ENCODE data around the gene TDRD9.
"Not testable (repeated sequence)": the region's sequence is repeated elsewhere in the genome, so short reads cannot be mapped to it uniquely, and the experiment has no call there.

The TDRD9 gene, protein sequence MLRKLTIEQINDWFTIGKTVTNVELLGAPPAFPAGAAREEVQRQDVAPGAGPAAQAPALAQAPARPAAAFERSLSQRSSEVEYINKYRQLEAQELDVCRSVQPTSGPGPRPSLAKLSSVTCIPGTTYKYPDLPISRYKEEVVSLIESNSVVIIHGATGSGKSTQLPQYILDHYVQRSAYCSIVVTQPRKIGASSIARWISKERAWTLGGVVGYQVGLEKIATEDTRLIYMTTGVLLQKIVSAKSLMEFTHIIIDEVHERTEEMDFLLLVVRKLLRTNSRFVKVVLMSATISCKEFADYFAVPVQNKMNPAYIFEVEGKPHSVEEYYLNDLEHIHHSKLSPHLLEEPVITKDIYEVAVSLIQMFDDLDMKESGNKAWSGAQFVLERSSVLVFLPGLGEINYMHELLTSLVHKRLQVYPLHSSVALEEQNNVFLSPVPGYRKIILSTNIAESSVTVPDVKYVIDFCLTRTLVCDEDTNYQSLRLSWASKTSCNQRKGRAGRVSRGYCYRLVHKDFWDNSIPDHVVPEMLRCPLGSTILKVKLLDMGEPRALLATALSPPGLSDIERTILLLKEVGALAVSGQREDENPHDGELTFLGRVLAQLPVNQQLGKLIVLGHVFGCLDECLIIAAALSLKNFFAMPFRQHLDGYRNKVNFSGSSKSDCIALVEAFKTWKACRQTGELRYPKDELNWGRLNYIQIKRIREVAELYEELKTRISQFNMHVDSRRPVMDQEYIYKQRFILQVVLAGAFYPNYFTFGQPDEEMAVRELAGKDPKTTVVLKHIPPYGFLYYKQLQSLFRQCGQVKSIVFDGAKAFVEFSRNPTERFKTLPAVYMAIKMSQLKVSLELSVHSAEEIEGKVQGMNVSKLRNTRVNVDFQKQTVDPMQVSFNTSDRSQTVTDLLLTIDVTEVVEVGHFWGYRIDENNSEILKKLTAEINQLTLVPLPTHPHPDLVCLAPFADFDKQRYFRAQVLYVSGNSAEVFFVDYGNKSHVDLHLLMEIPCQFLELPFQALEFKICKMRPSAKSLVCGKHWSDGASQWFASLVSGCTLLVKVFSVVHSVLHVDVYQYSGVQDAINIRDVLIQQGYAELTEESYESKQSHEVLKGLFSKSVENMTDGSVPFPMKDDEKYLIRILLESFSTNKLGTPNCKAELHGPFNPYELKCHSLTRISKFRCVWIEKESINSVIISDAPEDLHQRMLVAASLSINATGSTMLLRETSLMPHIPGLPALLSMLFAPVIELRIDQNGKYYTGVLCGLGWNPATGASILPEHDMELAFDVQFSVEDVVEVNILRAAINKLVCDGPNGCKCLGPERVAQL (N-terminal part only)

DNA sequence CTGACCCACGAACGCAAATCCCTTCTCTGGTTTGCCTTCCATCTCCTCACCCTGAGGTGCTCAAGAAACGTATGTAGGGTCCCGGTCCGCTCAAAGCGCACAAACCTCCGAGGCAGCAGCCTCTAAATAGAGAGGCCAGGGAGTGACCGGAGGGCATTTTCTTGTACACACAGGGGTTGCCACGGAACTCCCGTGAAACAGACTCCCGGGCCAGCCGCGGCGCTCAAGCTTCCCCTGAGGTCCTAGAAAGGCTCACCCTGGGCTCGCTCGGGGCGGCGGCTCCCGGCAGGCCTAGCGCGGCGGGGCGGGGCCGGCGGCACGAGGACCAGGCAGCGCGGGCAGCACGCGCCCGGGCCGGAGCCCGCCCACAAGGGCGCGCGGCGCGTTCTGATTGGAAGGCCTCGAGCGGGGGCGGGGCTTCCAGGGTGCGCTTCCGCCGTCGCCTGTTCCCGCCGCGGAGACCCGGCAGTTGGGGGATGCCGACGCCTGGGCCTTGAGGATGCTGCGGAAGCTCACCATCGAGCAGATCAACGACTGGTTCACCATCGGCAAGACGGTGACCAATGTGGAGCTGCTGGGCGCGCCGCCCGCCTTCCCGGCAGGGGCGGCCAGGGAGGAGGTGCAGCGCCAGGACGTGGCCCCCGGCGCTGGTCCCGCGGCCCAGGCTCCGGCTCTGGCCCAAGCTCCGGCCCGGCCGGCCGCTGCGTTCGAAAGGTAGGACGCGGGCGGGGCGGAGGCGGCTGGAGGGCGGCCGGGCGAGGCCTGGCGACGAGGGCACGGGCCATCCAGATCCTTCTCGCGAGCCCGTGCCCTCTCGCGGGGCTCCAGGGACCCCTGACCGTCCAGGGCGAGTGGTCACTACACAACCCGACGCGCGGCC lies at the start of gene TDRD9:
TDRD9 (plus strand) TSS at position 446 of the 880 bp plus-strand sequence; CDS start at position 500, 54 bp downstream.
- no peak for DNase-seq

DNA sequence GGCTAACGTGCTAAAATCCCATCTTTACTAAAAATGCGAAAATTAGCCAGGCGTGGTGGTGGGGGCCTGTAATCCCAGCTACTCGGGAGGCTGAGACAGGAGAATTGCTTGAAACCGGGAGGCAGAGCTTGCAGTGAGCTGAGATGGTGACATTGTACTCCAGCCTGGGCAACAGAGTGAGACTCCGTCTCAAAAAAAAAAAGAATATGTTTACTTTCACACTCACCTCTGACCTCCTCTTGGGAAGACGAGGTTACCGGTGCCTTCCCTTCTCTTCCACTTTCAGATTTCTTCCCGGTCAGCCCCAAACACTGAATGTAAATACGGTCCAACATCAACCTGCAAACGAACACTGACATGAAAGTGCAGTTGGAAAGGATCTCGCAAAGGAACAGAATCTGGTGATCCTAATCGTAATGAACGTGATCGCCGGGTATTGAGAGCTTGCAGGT lies 49.1 kb upstream of the TDRD9 start:
- no peak for DNase-seq

DNA sequence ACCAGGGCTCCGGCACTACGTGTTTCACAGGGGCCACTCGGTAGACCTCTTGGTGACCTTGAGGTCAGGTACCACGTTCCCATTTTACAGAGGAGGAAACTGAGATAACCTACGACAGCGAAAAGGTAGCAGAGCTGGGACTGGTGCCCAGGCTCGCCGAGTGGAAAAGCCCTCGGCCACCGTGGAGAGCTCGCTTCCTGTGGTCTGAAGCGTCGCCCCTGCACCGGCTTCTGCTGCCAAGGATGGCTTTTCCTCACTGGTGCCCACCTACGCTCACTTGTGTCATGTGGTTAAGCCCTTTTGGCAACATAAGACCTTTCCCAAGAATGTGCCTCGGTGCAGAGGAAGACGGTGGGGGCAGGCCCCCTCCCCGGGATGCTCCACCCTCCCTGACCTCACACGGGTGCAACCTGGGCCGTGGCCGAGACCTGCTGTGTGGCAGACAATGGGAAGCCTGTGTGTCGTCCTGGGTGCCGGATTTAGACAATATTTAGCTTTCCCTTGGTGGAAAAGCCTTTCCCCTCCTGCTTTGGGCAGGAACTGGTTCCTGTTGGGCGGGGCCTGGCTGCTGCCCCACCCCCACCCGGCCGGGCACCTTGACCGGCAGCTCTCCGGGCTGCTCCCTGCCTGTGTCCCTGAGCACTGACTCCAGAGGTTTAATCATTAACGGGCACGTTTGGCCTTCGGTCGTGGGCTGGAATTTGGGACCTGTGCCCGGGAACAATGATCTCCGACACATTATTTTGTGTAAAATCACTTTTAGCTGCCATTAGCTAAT lies 48.5 kb upstream of the TDRD9 start:
- no peak for DNase-seq

DNA sequence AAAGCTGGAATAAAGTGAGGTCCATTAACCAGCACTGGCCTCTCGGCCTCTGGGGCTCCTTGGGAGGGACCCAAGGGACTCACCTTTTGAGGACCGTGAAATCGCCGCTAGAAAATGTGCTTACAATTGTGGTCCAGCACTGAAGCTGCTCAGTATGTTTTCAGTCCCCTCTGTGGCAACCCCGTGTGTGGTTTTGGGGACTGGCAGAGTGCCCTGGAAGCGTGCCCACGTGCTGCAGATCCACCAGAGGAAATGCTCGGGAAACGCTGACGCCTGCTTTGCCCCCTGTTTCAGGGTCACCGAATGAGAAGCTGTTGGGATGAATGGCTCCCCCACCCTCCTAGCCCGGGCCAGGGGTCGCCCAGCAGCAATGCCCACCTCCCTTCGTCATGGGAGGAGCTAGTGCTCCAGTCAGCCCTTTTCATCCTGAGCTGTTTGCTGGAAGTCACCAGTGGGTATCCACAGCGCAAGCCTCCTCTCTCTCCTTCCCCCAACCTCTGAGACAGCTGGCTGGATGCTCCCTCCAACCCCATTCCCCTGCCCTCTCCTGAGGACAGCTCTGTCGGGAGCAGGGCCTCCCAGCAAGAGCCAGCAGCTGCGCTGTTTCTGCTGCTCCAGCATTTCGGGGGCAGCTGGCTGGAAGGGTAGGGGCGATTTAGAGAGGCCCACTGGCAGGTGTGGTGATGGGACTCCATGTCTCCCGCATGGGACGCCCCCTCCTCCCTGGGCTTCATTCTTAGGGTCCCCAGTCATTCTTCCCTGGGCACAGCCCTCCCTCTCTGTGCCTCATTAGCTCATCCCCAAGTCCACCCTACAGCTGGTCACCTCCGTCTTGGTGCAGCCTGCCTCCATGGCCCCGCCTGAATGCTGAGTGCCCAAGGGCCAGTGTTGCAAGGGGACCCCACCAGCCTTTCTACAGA lies 47.6 kb upstream of the TDRD9 start:
- DNase-seq, result no peak

DNA sequence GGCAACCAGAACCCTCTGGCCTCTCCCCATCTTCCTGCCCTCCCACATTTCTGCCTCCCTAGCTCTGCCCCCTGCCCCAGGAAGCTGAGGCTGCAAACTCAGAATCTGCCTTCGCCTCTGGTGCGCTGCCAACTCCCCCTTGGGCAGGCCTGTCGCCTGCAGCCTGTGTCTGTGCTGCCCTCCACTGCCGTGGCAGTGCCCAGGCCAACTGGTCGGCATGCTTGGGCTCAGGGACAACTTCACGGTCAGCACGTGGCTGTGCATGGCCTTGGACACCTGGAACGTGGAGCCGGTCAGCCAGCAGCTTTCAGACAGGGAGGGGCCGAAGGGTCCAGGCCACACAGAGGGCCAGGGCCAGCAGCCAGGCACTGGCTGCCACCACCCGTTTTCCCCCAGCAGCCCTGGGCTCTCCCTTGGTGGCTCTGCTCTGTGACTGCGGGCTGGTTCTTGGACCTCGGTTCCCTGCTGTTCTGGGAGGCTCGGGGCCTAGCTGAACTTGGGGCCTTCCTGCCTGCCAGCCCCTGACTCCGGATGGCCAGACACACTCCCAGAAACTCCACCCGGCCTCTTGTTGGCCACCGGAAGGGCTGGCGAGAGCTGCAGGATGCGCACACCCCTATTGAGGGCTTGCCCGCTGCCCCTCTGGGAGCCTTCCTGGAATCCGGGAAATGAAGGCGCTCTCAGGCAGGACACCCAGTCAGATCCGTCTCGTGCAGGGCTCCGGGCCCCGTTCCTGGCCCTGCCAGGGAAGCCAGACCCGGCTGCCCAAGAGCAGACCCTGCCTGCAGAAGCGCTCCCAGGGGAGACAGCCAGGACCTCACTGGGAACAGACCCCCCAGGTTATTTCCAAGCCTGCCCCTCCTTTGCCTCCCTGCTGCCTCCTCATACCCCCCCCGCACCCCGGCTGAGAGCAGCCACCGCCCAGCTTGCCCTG lies 46.7 kb upstream of the TDRD9 start:
- no peak for DNase-seq

DNA sequence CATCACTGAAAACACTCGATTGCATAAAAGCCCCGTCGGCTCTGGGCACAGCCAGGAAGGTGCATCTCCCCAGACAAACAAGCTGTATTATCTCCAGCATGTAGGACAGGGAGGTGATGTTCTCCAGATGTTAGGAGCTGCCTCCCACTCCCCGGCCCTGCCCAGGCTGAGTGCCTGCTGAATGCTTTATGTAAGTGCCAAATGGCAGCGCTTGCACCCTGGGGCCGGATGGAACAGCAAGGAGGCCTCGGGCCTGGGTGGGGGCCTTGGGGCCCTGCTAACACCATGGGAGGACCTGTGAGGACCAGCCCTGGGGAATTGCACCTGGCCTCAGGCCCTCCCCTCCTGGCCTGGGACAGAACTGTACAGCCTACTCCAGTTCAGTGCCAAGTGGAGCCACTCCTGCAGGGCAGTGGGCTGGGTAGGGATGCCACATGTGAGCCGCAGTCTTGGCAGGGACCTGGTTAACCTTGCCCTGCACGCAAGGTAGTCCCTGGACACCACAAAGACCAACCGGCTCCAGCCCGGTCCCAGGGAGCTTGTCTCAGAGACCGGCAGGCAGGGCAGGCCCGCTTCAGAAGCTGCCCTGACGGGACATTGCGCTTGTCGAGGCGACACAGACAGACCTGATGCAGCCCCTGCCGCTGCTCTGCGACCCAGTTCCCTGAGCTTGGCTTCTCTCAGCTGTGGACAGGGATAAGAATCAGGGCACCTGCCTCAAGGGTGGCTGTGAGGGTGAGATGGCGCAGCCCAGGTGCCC lies 45.6 kb upstream of the TDRD9 start:
- no peak for DNase-seq

DNA sequence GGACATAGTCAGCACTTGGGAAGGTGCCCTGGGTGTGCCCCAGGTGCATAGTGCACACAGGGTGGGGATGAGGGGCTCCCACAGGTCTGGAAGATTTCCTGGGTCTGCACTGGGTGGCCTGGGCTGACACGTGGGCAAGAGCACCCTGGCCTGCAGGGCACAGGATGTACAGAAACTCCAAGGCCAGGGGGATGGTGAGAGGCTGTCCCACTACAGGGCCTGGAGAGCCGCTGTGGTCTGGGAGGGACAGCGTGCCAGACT lies 45.1 kb upstream of the TDRD9 start:
- DNase-seq, result no peak

DNA sequence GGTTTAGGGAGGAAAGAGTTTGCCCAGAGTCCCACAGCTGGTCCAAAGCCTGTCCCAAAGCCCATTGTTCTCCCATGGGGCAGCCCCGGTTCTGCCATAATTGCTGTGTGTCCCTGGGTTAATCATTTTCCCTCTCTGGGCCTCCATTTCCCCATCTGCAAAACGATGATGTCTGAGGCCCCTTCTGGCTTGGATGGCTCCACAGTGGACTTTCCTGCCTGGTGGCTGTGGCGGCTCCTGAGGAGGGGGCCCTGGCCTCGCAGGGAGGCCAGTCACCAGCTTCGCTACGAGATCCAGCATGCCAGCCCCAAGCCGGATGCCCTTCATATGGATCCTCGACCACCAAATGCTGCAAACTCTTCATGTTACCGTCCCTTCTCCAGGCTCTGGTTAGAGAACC lies 43.4 kb upstream of the TDRD9 start:
- no peak for DNase-seq

DNA sequence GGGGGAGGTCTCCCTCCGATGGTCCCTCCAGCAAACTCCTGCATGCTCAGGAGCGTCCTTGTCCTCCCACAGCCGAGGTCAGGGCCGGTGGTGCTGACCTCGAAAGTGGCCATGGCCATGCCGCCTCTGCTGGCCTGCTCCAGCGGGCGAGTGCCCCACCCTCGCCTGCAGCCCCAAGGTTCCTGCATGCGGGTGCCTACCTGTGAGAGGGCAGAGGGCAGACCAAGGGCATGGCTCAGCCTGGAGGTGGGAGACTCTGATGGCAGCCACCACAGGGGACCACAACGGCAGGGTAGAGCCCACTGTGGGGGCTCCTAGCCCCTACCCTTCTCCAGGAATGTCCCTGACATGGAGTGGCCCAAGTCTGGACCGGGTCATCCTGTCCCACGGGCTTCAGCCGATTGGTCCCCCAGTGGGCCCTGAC lies 42.7 kb upstream of the TDRD9 start:
- DNase-seq, result no peak

DNA sequence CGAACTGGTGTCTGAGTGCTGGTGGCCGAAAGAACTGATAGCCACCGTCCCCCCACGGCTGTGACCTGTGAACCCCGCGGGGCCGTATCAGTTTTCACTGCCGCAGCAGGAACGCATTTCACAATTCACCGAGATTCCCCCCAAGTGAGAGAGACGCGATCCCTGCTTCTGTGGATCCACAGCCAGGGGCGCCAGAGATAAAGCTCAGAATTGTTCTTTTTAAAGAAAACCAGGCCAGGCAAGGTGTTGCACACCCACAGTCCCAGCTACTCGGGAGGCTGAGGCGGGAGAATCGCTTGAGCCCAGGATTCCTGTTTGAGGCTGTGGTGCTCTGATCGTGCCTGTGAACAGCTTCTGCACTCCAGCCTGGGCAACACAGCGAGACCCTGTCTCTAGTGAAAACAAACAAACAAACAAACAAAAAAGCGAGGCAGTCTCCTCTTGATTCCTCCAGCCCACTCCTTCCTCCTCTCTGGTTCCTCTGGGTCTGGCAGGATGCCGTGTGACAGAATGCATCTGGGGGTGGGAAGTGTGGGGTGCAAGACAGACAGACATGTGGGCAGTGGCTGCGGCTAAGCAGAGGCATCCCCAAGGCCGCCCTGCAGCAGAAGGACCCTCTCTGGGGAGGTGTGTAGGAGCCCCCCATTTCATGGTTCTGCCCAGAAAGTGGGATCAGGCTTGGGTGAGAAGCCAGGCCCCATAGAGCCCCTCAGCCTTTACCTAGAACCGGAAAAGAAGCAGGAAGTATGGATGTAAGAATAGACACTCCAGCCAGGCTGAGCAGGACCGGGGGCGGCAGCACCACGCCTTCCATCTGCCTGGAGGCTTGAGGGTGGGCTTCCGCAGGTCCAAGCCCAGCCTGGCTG lies 41.7 kb upstream of the TDRD9 start:
- no peak for DNase-seq

DNA sequence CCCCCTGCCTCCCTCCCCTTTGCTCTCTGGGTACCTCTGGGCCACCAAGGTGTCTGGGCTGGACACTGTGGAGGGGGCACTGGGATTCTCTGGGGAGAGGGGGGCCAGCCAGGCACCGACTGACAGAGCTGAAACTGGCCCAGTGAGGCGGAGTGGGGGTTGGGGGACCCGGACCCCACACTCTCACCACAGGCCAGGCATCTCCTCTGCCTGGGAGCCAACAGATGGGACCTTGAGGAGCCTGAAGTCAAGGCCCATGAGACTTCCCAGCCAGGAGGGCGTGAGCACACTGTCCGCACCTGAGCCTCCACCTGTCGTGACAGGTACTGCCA lies 41.1 kb upstream of the TDRD9 start:
- DNase-seq, result no peak

DNA sequence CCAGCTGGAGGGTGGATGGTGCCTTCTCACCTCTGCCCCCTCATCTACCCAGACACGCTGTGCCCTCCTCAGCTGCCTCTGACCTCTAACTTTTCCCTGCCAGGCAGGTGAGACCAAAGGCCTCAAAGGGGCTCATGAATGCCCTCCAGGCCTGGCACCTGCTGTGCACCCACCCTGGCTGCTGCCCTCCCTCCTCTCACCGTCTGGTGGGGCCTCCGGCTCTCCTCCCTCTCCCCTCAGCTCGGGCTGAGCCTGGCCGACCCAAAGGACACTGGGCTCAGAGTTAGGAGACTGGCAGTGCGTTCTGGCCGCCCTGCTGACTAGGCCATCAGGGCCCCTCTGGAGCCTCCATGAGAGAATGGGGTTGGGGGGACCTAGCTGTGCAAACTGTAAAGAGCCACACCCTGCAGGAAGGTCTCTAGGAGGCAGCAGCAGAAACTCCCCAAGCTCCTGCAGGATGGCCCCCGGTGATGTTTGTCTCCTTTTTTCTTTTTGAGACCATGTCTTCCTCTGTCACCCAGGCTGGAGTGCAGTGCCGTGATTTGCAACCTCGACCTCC lies 40.6 kb upstream of the TDRD9 start:
- no peak for DNase-seq

DNA sequence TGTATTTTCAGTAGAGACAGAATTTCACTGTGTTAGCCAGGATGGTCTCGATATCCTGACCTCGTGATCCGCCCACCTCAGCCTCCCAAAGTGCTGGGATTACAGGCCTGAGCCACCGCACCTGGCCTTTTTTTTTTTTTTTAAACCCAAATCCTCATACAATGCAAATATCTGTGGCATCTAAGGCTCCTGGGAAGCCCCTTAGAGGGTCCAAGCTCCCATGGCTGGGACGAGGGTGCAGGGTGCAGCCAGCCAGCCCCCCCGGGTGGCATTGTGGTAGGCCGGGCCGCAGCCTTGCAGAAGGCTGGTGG lies 39.3 kb upstream of the TDRD9 start:
- not testable (repeated sequence) for DNase-seq

DNA sequence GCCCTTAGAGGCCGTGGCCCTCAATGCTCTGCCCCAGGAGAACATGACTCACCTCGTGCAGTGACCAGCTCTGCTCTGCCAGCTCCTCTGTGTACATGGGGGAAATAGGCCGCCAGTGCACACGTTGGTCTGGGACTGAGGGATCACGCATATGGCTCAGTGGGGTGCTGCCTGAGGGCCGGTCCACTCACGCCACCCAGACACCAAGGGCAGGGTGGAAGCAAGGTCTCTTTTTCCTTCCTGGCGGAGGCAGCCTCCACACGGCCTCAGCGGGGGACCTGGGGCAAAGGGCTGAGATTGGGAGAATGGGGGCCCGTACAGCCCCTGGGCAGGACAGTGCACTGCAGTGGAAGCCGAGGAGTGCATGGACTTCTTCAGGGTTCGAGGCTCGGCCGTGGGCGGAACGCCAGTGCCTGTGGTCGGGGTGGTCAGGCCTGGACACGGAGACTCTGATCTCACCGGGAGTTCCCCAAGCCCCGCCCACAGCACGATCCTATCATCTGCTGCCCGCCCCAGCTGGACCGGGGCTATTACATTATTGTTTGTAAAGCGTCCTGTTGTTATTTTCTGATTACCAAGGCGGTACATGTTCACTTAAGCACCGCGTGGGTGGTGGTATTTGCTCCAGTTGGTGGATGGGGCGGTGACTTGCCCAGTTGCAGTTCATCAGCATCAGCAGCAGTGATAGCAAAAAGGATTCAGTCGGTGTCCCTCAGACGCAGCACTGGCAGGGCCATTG lies 38.8 kb upstream of the TDRD9 start:
- DNase-seq, result no peak

DNA sequence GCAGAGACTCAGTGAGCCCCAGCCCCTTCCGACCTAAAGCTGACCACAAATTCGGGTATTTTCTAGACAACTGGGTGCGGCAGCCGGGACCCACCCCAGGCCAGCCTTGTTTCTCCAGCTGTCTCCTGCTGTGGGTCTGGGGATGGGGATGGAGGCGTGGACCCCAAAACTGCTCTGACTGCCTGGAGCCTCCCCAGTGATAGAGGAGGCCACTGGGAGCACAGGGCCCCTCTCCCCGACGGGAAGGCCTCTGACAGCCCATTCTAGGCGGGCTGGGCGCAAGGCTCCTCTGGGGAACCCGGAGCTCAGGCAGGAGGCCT lies 38.2 kb upstream of the TDRD9 start:
- no peak for DNase-seq

DNA sequence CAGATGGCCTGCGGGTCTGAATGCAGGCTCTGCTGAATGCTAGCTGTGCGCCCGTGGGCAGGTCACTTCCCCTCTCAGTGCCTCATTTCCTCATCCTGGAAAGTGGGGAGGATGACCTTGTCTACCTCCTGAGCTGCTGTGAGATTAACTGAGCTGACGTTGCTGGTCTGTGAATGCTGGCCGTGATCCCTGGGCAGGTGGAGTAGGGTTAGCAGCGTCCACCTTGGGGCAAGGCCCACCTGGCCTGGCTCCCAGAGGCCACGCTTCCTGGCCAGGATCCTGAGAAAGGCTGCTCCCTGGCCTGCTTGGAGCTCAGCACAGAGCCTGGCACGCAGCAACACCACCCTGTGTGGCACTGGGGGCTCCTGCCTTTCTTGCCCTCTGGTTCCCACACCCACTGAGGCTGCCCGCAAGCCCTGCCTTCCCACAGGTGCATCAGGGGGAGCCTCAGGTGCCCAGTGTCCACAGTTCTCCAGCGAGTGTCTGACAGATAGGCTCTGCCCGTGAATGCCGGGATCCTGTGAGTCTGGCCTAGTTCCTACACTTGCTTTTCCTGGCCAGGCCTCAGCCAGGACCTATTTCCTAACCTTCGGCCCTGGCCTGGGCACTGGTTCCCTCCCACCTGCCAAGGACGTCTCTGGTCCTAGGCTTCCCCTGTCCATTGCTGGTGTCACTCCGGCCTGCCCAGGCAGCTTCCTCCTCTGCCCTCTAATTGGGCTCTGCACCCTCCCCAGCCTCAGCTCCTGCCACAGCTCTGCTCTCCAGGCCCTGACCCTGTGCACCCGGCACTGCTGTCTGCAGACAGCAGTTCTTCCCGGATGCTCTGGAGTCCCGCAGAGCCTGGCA lies 37.2 kb upstream of the TDRD9 start:
- DNase-seq, result no peak

Measured in GOT3 (cell line).